ENCODE results near the gene SMIM21. TPM values are rescaled to one million over a fixed set of nuclear protein-coding genes. Genes with fewer than 3 reads are reported as not detected.

Gene SMIM21
- total RNA-seq, 4 donors from 2014 or later: not detected

DNA sequence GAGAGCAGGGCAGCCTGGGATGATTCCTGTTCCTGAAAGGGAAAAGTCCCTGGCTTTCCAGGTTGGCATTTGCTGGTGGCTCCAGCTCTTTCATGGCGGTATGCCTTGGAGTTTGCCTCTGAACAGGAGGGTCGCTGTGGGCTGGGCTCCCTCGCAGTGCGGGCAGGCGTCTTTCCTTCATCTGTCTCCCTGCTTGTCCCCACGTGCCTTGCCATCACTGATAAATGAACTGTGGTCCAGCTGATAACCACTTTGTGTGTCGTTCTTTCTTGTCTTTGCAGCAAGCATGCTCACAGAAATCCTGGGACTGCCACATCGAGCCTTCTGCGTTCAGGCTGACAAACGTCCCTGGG is 35.3 kb downstream of the SMIM21 start:
- no peaks in the 10 kb centered on the region for H3K4me1 ChIP-seq
- H3K9me3 ChIP-seq: no peaks in the 10 kb centered on the region
- WGBS, 2 donors: 90 to 92% methylated on average over 10 of the region's 10 CpGs
- no peak overlapping the region for H3K27ac ChIP-seq
- no peak for DNase-seq (ENCODE audit: low spot score in 2 of 2)
- H3K4me3 ChIP-seq: no peak overlapping the region
- H3K36me3 ChIP-seq: no peaks in the 10 kb centered on the region
- no peaks in the 10 kb centered on the region for H3K27me3 ChIP-seq
- TF ChIP-seq POLR2A (IDR thresholded peaks at IDR 0.05) (no peak), EP300 (IDR thresholded peaks at IDR 0.05) (no peak)
- TF ChIP-seq, protein P1, sequence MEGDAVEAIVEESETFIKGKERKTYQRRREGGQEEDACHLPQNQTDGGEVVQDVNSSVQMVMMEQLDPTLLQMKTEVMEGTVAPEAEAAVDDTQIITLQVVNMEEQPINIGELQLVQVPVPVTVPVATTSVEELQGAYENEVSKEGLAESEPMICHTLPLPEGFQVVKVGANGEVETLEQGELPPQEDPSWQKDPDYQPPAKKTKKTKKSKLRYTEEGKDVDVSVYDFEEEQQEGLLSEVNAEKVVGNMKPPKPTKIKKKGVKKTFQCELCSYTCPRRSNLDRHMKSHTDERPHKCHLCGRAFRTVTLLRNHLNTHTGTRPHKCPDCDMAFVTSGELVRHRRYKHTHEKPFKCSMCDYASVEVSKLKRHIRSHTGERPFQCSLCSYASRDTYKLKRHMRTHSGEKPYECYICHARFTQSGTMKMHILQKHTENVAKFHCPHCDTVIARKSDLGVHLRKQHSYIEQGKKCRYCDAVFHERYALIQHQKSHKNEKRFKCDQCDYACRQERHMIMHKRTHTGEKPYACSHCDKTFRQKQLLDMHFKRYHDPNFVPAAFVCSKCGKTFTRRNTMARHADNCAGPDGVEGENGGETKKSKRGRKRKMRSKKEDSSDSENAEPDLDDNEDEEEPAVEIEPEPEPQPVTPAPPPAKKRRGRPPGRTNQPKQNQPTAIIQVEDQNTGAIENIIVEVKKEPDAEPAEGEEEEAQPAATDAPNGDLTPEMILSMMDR (IDR thresholded peaks at IDR 0.05): no peak

- H3K36me3 ChIP-seq: no peaks in the 10 kb centered on the region
Measured at GRCh38 chr18:75391279-75392225, 36.0 kb downstream of the SMIM21 start.

GRCh38 chr18:75390854-75391253 is 36.6 kb downstream of the SMIM21 start:
- Histone ChIP-seq H3K27ac (no peak overlapping the region), H3K4me1 (no peaks in the 10 kb centered on the region), H3K4me3 (no peak overlapping the region), H3K9me3 (no peaks in the 10 kb centered on the region), H3K27me3 (no peaks in the 10 kb centered on the region), H3K36me3 (no peaks in the 10 kb centered on the region)
- no peak for DNase-seq (ENCODE audit: low spot score in 2 of 2)
- WGBS, 2 donors: 66 to 68% methylated on average over 2 of the region's 2 CpGs
- TF ChIP-seq POLR2A (IDR thresholded peaks at IDR 0.05): no peak
- TF ChIP-seq EP300 (IDR thresholded peaks at IDR 0.05): no peak
- TF ChIP-seq, protein P1 (IDR thresholded peaks at IDR 0.05): no peak

More at GRCh38 chr18:75391279-75392225, 36.0 kb downstream of the SMIM21 start:
- Histone ChIP-seq H3K27ac (no peak overlapping the region), H3K4me3 (no peak overlapping the region), H3K27me3 (no peaks in the 10 kb centered on the region), H3K9me3 (no peaks in the 10 kb centered on the region), H3K4me1 (no peaks in the 10 kb centered on the region)
- 56 to 57% methylated on average over 21 of the region's 21 CpGs for WGBS, 2 donors
- TF ChIP-seq EP300 (IDR thresholded peaks at IDR 0.05) (no peak), POLR2A (IDR thresholded peaks at IDR 0.05) (no peak)
- TF ChIP-seq, protein P1 (IDR thresholded peaks at IDR 0.05): no peak
- DNase-seq (ENCODE audit: low spot score in 2 of 2): no peak

GRCh38 chr18:75384144-75384543 is 43.4 kb downstream of the SMIM21 start:
- Histone ChIP-seq H3K4me1 (no peaks in the 10 kb centered on the region), H3K36me3 (no peaks in the 10 kb centered on the region)
- WGBS, 2 donors: 75 to 76% methylated on average over 4 of the region's 4 CpGs

More at GRCh38 chr18:75384144-75384543, 43.4 kb downstream of the SMIM21 start:
- Histone ChIP-seq H3K27me3 (no peaks in the 10 kb centered on the region), H3K9me3 (no peaks in the 10 kb centered on the region), H3K4me3 (no peak overlapping the region), H3K27ac (no peak overlapping the region)
- DNase-seq (ENCODE audit: low spot score in 2 of 2): no peak
- TF ChIP-seq EP300 (IDR thresholded peaks at IDR 0.05): no peak
- no peak for TF ChIP-seq POLR2A (IDR thresholded peaks at IDR 0.05)
- TF ChIP-seq, protein P1 (IDR thresholded peaks at IDR 0.05): no peak
